Endothelial cell of umbilical vein (primary cell): ENCODE results near the gene MCM3AP.

Experiments used
- EZH2 ChIP-seq: IDR thresholded peaks from 2 replicates; pipeline ENCODE4 v1.6.1; 2012; ENCODE audit warnings: borderline replicate concordance, low read depth, mild to moderate bottlenecking, moderate library complexity, low read length, inconsistent platforms; ENCODE audit not compliant: severe bottlenecking
- JUN ChIP-seq: IDR thresholded peaks from 2 replicates; pipeline ENCODE4 v1.6.1; 2011; ENCODE audit warnings: borderline replicate concordance, low read depth; ENCODE audit not compliant: insufficient read length, insufficient read depth
- POLR2A ChIP-seq: IDR thresholded peaks from 2 replicates; pipeline ENCODE4 v1.6.1; 2012; ENCODE audit warnings: low read depth, mild to moderate bottlenecking, control low read depth, low read length
- POLR2AphosphoS5 ChIP-seq: IDR thresholded peaks from 2 replicates; pipeline ENCODE4 v1.6.1; 2012; ENCODE audit warnings: low read depth, mild to moderate bottlenecking, control low read depth, low read length, moderate library complexity; ENCODE audit not compliant: insufficient read depth
- TF ChIP-seq, protein P1 (sequence below), 2 donors: IDR thresholded peaks; 1 replicate in 1 of 2; 2 replicates in 1 of 2; pipeline ENCODE4 v1.5.1; 2011; ENCODE audit warnings: low read length in 2 of 2, mild to moderate bottlenecking in 2 of 2, moderate library complexity in 2 of 2, control low read depth in 1 of 2, inconsistent platforms in 1 of 2, low read depth in 1 of 2; ENCODE audit not compliant: insufficient read depth in 1 of 2; ENCODE audit errors: extremely low read depth in 1 of 2
- TF ChIP-seq, protein P2 (sequence below): IDR thresholded peaks from 2 replicates; pipeline ENCODE4 v1.6.1; 2011; ENCODE audit not compliant: insufficient read depth, insufficient read length

DNA sequence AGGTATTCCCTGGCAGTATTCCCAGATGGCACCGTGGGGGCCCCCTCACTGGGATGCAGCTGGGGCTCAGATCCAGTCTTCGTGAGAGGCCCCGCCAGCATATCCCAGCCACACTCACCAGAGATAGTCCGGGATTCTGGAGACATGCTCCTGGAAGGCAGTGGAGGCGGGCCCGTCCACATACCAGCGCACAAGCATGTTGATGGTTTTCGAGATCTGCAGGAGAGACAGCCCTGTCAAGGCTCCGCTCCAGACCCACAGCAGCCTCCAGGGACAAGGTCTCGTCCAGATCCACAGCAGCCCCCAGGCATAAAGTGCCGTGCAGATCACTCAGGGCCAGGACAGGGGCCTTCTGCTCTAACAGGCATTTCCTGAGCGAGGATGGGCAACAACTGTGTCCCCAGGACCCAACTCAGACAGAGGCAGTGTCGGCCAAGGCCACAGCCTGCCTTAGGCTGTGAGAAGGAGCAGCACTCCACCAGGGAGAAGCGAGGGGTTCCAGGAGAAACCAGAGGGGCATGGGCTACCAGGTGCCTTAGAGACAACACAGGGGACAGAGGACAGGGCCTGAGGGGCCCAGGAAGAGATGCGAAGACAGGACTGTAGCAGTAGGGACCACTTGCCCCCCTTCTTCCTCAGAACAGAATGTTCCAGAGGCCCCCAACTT lies 71.7 kb downstream of the MCM3AP start:
- TF ChIP-seq, protein P1, sequence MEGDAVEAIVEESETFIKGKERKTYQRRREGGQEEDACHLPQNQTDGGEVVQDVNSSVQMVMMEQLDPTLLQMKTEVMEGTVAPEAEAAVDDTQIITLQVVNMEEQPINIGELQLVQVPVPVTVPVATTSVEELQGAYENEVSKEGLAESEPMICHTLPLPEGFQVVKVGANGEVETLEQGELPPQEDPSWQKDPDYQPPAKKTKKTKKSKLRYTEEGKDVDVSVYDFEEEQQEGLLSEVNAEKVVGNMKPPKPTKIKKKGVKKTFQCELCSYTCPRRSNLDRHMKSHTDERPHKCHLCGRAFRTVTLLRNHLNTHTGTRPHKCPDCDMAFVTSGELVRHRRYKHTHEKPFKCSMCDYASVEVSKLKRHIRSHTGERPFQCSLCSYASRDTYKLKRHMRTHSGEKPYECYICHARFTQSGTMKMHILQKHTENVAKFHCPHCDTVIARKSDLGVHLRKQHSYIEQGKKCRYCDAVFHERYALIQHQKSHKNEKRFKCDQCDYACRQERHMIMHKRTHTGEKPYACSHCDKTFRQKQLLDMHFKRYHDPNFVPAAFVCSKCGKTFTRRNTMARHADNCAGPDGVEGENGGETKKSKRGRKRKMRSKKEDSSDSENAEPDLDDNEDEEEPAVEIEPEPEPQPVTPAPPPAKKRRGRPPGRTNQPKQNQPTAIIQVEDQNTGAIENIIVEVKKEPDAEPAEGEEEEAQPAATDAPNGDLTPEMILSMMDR (IDR thresholded peaks at IDR 0.05; ENCODE audit: extremely low read depth in 1 of 2, insufficient read depth in 1 of 2, low read depth in 1 of 2, low read length in 2 of 2) = no peak
- TF ChIP-seq POLR2A (no peak), EZH2 (no peak), POLR2AphosphoS5 (no peak), JUN (no peak)
- TF ChIP-seq, protein P2, sequence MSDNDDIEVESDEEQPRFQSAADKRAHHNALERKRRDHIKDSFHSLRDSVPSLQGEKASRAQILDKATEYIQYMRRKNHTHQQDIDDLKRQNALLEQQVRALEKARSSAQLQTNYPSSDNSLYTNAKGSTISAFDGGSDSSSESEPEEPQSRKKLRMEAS = no peak
